ENCODE results near the gene MMP13. TPM values are rescaled to one million over a fixed set of nuclear protein-coding genes. Genes with fewer than 3 reads are reported as not detected.

Gene MMP13
- total and polyA plus RNA-seq, 8 donors = 0.87 TPM; not detected in 7

DNA sequence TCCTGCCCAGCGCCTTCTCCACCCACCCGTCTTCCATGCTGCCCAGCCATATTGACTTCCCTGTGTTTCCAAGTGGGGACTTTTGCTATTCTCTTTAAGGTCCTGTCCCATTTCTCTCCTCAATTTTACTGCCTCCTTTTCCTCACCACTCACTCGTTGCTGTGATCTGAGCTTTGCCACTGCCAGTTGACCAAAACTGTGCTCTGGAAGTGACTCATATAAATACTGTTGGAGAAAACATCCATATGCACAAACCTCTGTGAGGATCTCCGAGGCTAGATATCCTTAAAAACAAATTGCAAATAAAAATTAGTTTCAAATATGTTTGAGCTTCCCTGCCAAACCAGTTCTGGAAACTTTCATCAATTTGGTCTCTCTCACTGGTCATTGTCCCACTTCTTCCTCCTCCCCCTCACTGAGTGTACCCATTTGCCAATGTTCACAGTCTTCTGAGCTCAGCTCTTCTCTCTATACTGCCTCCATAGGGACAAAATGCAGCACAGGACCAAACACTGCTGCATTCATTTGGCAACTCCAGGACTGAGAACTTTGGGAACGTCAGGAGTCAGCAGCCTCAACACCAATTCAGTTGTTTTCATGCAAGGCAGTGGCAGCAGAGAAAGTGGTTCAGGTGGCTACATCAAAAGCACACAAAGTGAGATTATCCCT is 34.0 kb upstream of the MMP13 start:
- Histone ChIP-seq H3K36me3 (no peaks in the 10 kb centered on the region), H3K4me3 (no peak overlapping the region), H3K27ac (no peak overlapping the region), H3K9me3 (no peaks in the 10 kb centered on the region), H3K4me1 (no peaks in the 10 kb centered on the region), H3K27me3 (no peaks in the 10 kb centered on the region)
- intact Hi-C loops (cut with DNase I) = no loop called here
- ATAC-seq = no peak
- DNase-seq = no peak
- TF ChIP-seq, protein P1, sequence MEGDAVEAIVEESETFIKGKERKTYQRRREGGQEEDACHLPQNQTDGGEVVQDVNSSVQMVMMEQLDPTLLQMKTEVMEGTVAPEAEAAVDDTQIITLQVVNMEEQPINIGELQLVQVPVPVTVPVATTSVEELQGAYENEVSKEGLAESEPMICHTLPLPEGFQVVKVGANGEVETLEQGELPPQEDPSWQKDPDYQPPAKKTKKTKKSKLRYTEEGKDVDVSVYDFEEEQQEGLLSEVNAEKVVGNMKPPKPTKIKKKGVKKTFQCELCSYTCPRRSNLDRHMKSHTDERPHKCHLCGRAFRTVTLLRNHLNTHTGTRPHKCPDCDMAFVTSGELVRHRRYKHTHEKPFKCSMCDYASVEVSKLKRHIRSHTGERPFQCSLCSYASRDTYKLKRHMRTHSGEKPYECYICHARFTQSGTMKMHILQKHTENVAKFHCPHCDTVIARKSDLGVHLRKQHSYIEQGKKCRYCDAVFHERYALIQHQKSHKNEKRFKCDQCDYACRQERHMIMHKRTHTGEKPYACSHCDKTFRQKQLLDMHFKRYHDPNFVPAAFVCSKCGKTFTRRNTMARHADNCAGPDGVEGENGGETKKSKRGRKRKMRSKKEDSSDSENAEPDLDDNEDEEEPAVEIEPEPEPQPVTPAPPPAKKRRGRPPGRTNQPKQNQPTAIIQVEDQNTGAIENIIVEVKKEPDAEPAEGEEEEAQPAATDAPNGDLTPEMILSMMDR (IDR thresholded peaks at IDR 0.05) = no peak

- Histone ChIP-seq H3K9me3 (no peaks in the 10 kb centered on the region), H3K27me3 (no peaks in the 10 kb centered on the region), H3K4me1 (no peaks in the 10 kb centered on the region), H3K27ac (no peak overlapping the region), H3K36me3 (no peaks in the 10 kb centered on the region), H3K4me3 (no peak overlapping the region)
- ATAC-seq (no peak), DNase-seq (no peak)
- TF ChIP-seq, protein P1 (IDR thresholded peaks at IDR 0.05) = no peak
- intact Hi-C loops (cut with DNase I) = no loop called here
Observed at GRCh38 chr11:102986815-102987214, 31.3 kb upstream of the MMP13 start.

DNA sequence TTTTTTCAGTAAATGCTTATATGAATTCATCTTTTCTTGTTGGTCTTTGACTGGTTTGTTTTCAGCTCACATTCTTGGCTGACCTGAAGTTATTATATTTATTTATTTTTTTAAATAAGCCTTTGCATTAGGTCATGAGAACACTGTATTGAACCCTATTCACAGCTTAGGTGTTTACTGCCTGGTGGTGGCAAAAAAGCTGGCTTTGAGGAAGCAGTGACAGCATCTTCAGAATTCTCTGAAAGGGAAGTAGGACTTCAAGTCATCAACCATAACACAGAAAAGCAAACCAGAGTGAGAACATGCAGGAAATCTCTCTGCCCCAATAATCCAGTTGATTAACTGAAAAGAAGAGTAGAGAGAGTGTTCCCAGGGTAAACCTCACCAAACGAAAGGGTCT is 30.3 kb upstream of the MMP13 start:
- DNase-seq (no peak), ATAC-seq (no peak)
- Histone ChIP-seq H3K36me3 (no peaks in the 10 kb centered on the region), H3K9me3 (no peaks in the 10 kb centered on the region), H3K27ac (no peak overlapping the region), H3K4me3 (no peak overlapping the region), H3K4me1 (no peaks in the 10 kb centered on the region), H3K27me3 (no peaks in the 10 kb centered on the region)
- intact Hi-C loops (cut with DNase I) = no loop called here
- TF ChIP-seq, protein P1 (IDR thresholded peaks at IDR 0.05) = no peak

DNA sequence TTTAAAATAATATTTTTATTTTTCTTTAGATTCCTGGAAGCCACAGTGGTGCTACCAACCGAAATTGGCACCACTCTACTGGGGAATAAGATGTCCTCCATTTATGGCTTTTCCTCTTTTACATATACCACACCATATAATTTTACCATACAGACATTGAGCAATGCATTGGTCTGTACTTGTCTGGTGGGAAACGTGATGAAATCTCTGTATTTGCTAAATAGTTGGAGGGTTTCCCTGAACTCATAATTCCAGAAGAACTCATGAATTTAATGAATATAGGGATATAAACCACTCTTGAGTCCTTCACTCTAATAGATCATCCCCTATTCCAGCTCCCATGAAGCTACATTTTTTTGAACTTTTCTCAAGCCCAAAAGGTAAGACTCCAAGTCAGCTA is 28.0 kb upstream of the MMP13 start:
- no peaks in the 10 kb centered on the region for H3K4me1 ChIP-seq
- intact Hi-C loops (cut with DNase I) = no loop called here
- H3K27me3 ChIP-seq = no peaks in the 10 kb centered on the region
- H3K9me3 ChIP-seq = peaks cover 0 to 2% of the 10 kb centered on the region in 2 donors
- H3K36me3 ChIP-seq = no peaks in the 10 kb centered on the region
- DNase-seq (no peak), ATAC-seq (no peak)
- H3K27ac ChIP-seq = no peak overlapping the region
- no peak overlapping the region for H3K4me3 ChIP-seq
- TF ChIP-seq, protein P1 (IDR thresholded peaks at IDR 0.05) = no peak

GRCh38 chr11:102981324-102981910 is 25.9 kb upstream of the MMP13 start:
- TF ChIP-seq, protein P1 (IDR thresholded peaks at IDR 0.05) = no peak
- DNase-seq = no peak
- intact Hi-C loops (cut with DNase I) = no loop called here
- Histone ChIP-seq H3K36me3 (no peaks in the 10 kb centered on the region), H3K9me3 (peaks cover 0 to 2% of the 10 kb centered on the region in 2 donors), H3K27me3 (no peaks in the 10 kb centered on the region), H3K4me1 (no peaks in the 10 kb centered on the region), H3K27ac (no peak overlapping the region), H3K4me3 (no peak overlapping the region)
- ATAC-seq = no peak

All from left lung (tissue), 10 donors.